ENCODE results near the gene PIGO. TPM values are rescaled to one million over a fixed set of nuclear protein-coding genes. Genes with fewer than 3 reads are reported as not detected.

Gene PIGO
- total and polyA plus RNA-seq, 9 of the 15 experiments (the other 6 are each of a cell fraction or from before 2014, with no cell fraction given): 5.4 to 13.7 (median 9.7) TPM

- ATAC-seq (no peak), FAIRE-seq (no peak), DNase-seq (ENCODE audit: extremely low read depth in 1 of 4, low spot score in 3 of 4) (no peak)
- Histone ChIP-seq H3K9me1 (ENCODE audit: control insufficient read depth, insufficient read depth, low read length) (no peaks in the 10 kb centered on the region), H3K27ac (ENCODE audit: extremely low read depth, low read depth, low read length) (no peak overlapping the region), H3K9ac (ENCODE audit: insufficient read depth in 1 of 2, low read depth in 2 of 2, low read length in 2 of 2) (no peak overlapping the region), H4K20me1 (replicated peaks; ENCODE audit: control insufficient read depth, insufficient read depth, low read length) (no peaks in the 10 kb centered on the region), H3K27me3 (ENCODE audit: control insufficient read depth in 2 of 2, insufficient read depth in 2 of 2, low read length in 2 of 2) (no peaks in the 10 kb centered on the region), H3K4me3 (no peak overlapping the region), H3K79me2 (ENCODE audit: control insufficient read depth, insufficient read depth, low read length) (no peaks in the 10 kb centered on the region), H3K9me3 (replicated peaks; ENCODE audit: control insufficient read depth, insufficient read depth, low read depth, low read length) (peaks cover 2% of the 10 kb centered on the region), H3K36me3 (ENCODE audit: control insufficient read depth, insufficient read depth, low read length) (no peaks in the 10 kb centered on the region), H3K4me2 (ENCODE audit: insufficient read depth, low read length) (no peak overlapping the region), H3K4me1 (replicated peaks in 1 of 2; ENCODE audit: control insufficient read depth in 2 of 2, insufficient read depth in 2 of 2, low read length in 2 of 2) (peaks cover 0 to 8% of the 10 kb centered on the region in 2 experiments; a peak in 2 of 5 replicates), H2AFZ (ENCODE audit: low read depth, low read length) (no peak overlapping the region)
- TF ChIP-seq SMC3 (conservative IDR thresholded peaks at IDR 0.05; ENCODE audit: insufficient read depth, low read depth, low read length) (no peak), KLF6 (CRISPR knock-in tag; IDR thresholded peaks at IDR 0.05; ENCODE audit: borderline replicate concordance) (no peak)
- 59% methylated on average over 7 of the region's 8 CpGs for WGBS (ENCODE audit: insufficient coverage, low coverage, missing lambda C conversion rate)
- in situ Hi-C loops (cut with MboI) (no loop called here), intact Hi-C loops (cut with micrococcal nuclease) (no loop called here)
- no TSS peak for BruUV-seq (replicated peaks)
- CTCF ChIA-PET (ENCODE audit: low intra/inter-chr PET ratio): no interaction called here
- POLR2A ChIA-PET: interaction anchor here (0.5 to 1.4 kb wide), 4 partner anchors 10 to 381 kb away, joined by 3 read pairs; partner anchors contain the start of gene VCP
These were observed 40.5 kb upstream of the PIGO start for GRCh38 chr9:35136866-35137265.

GRCh38 chr9:35135988-35136387, 39.6 kb upstream of the PIGO start:
- DNase-seq (ENCODE audit: extremely low read depth in 1 of 4, low spot score in 3 of 4): peak in 1 of 4 experiments; percentile 8
- CTCF ChIA-PET (ENCODE audit: low intra/inter-chr PET ratio): no interaction called here
- 28% methylated on average over 7 of the region's 7 CpGs for WGBS (ENCODE audit: insufficient coverage, low coverage, missing lambda C conversion rate)
- H4K20me1 ChIP-seq (replicated peaks; ENCODE audit: control insufficient read depth, insufficient read depth, low read length): no peaks in the 10 kb centered on the region
- H3K9me3 ChIP-seq (replicated peaks; ENCODE audit: control insufficient read depth, insufficient read depth, low read depth, low read length): no peaks in the 10 kb centered on the region
- H3K27ac ChIP-seq (ENCODE audit: extremely low read depth, low read depth, low read length): no peak overlapping the region
- H3K4me1 ChIP-seq (replicated peaks in 1 of 2; ENCODE audit: control insufficient read depth in 2 of 2, insufficient read depth in 2 of 2, low read length in 2 of 2): peaks cover 0 to 8% of the 10 kb centered on the region in 2 experiments; a peak in 2 of 5 replicates
- H3K36me3 ChIP-seq (ENCODE audit: control insufficient read depth, insufficient read depth, low read length): no peaks in the 10 kb centered on the region
- FAIRE-seq: no peak
- in situ Hi-C loops (cut with MboI) (no loop called here), intact Hi-C loops (cut with micrococcal nuclease) (no loop called here)
- ATAC-seq: no peak
- H3K9me1 ChIP-seq (ENCODE audit: control insufficient read depth, insufficient read depth, low read length): no peaks in the 10 kb centered on the region
- no peak overlapping the region for H2AFZ ChIP-seq (ENCODE audit: low read depth, low read length)
- TF ChIP-seq IFI16 (CRISPR knock-in tag; IDR thresholded peaks at IDR 0.05): no peak
- TF ChIP-seq POLR2H (tag; IDR thresholded peaks at IDR 0.05; ENCODE audit: low read depth): 0 out of 2 replicates have a peak, but pooled peaks have one; percentile 22
- TF ChIP-seq SREBF1 (IDR thresholded peaks at IDR 0.05; ENCODE audit: borderline replicate concordance, low read depth, low read length): no peak
- no peak for TF ChIP-seq ZNF717 (CRISPR knock-in tag; IDR thresholded peaks at IDR 0.05)
- peak; percentile 68 for TF ChIP-seq POLR3A (IDR thresholded peaks at IDR 0.05; ENCODE audit: borderline replicate concordance, extremely low read depth, insufficient read depth, insufficient read length)
- TF ChIP-seq TBP (optimal IDR thresholded peaks at IDR 0.05; ENCODE audit: low read depth, low read length): peak; percentile 85
- no peak overlapping the region for H3K4me2 ChIP-seq (ENCODE audit: insufficient read depth, low read length)
- H3K9ac ChIP-seq (ENCODE audit: insufficient read depth in 1 of 2, low read depth in 2 of 2, low read length in 2 of 2): no peak overlapping the region
- POLR2A ChIA-PET: interaction anchor here (1.4 to 1.5 kb wide), 2 partner anchors 9 to 11 kb away, joined by 3 to 4 read pairs; no protein-coding TSS in a partner anchor
- H3K27me3 ChIP-seq (ENCODE audit: control insufficient read depth in 2 of 2, insufficient read depth in 2 of 2, low read length in 2 of 2): no peaks in the 10 kb centered on the region
- no TSS peak for BruUV-seq (replicated peaks)
- no peak overlapping the region for H3K4me3 ChIP-seq
- no peaks in the 10 kb centered on the region for H3K79me2 ChIP-seq (ENCODE audit: control insufficient read depth, insufficient read depth, low read length)

Data from K562 (cell line).